ENCODE measurements around the gene CLIC6. TPM values are rescaled to one million over a fixed set of nuclear protein-coding genes. Genes with fewer than 3 reads are reported as not detected.

The CLIC6 gene
- polyA plus RNA-seq, 1 donor (not counting 4 experiments of a cell fraction or from before 2014, with no cell fraction given) = not detected

DNA sequence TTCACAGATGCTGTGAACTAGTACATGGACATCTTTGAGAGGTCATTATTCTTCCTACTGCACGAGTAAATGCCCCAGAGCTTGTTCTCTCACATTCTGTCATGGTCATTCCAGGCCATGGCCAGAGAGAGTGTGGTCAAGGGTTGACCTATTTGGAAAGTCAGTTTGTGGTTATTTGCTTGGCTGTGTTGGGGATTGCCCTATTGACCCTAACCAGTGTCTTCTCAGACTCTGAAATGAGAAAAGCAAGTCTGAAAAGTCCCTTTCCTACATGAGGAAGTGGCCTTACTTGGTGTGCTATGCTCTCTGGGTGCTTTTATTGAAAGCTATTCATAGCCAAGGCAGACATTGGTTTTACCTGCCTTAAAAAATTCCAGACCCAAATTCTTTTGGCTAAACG is 26.6 kb downstream of the CLIC6 start:
- H3K4me2 ChIP-seq (ENCODE audit: control insufficient read depth, extremely low read depth, insufficient read depth, low read depth, low read length) = no peak overlapping the region
- H4K20me1 ChIP-seq (ENCODE audit: control insufficient read depth, extremely low read depth, insufficient read depth, low read length) = no peaks in the 10 kb centered on the region
- no peak for DNase-seq (ENCODE audit: low read depth, low spot score)
- H3K9me1 ChIP-seq (ENCODE audit: control insufficient read depth, extremely low read depth, insufficient read depth, low read length) = no peaks in the 10 kb centered on the region
- no peaks in the 10 kb centered on the region for H3K36me3 ChIP-seq (ENCODE audit: control insufficient read depth in 2 of 2, extremely low read depth in 1 of 2, insufficient read depth in 2 of 2, low read length in 2 of 2)
- dilution Hi-C loops (cut with MboI; ENCODE audit: extremely low pct_ligation_motif_present, low sequenced_read_pairs) = no loop called here
- TF ChIP-seq EZH2 (IDR thresholded peaks at IDR 0.05; ENCODE audit: low read length) = no peak
- TF ChIP-seq, protein P1, sequence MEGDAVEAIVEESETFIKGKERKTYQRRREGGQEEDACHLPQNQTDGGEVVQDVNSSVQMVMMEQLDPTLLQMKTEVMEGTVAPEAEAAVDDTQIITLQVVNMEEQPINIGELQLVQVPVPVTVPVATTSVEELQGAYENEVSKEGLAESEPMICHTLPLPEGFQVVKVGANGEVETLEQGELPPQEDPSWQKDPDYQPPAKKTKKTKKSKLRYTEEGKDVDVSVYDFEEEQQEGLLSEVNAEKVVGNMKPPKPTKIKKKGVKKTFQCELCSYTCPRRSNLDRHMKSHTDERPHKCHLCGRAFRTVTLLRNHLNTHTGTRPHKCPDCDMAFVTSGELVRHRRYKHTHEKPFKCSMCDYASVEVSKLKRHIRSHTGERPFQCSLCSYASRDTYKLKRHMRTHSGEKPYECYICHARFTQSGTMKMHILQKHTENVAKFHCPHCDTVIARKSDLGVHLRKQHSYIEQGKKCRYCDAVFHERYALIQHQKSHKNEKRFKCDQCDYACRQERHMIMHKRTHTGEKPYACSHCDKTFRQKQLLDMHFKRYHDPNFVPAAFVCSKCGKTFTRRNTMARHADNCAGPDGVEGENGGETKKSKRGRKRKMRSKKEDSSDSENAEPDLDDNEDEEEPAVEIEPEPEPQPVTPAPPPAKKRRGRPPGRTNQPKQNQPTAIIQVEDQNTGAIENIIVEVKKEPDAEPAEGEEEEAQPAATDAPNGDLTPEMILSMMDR (optimal IDR thresholded peaks at IDR 0.05 in 1 of 3, IDR thresholded peaks at IDR 0.05 in 1 of 3, conservative IDR thresholded peaks at IDR 0.05 in 1 of 3; ENCODE audit: extremely low read depth in 1 of 3, insufficient read depth in 2 of 3, low read length in 3 of 3) = no peak
- no peaks in the 10 kb centered on the region for H3K79me2 ChIP-seq (ENCODE audit: control insufficient read depth, insufficient read depth, low read length)
- no peaks in the 10 kb centered on the region for H3K4me1 ChIP-seq (ENCODE audit: control insufficient read depth, extremely low read depth, insufficient read depth, low read length)
- no peak for FAIRE-seq
- H3K27me3 ChIP-seq (ENCODE audit: control insufficient read depth, extremely low read depth, insufficient read depth, low read length) = peaks cover 6% of the 10 kb centered on the region
- H2AFZ ChIP-seq (ENCODE audit: control insufficient read depth, low read length) = no peak overlapping the region
- H3K27ac ChIP-seq (ENCODE audit: control insufficient read depth, insufficient read depth, low read length) = no peak overlapping the region
- H3K9ac ChIP-seq (ENCODE audit: control insufficient read depth, extremely low read depth, insufficient read depth, low read length) = no peak overlapping the region
- no peaks in the 10 kb centered on the region for H3K9me3 ChIP-seq (ENCODE audit: control insufficient read depth, low read depth, low read length)
- H3K4me3 ChIP-seq (ENCODE audit: control insufficient read depth in 2 of 3, extremely low read depth in 1 of 3, insufficient read depth in 2 of 3, low read depth in 1 of 3, low read length in 3 of 3) = no peak overlapping the region

DNA sequence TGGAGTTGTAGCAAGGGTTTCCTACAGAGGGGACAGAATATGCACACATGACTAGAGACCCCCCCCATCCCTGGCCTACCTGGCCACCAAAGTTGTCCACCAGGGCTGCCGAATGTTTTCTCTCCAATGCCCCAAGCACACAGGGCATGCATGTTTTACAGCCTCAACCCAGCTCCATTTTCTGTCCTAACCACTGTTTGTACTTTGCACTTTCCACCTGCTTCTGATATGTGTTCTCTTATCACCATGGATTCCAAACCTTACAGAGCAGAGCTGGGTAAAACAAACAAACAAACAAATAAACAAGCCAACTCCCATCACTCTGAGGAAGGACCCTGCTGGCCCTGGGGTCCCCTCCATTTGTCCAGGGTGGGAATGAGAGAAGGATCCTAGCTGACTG is 27.3 kb downstream of the CLIC6 start:
- DNase-seq (ENCODE audit: low read depth, low spot score) (no peak), FAIRE-seq (no peak)
- H3K79me2 ChIP-seq (ENCODE audit: control insufficient read depth, insufficient read depth, low read length) = no peaks in the 10 kb centered on the region
- no peak overlapping the region for H3K27ac ChIP-seq (ENCODE audit: control insufficient read depth, insufficient read depth, low read length)
- H3K4me2 ChIP-seq (ENCODE audit: control insufficient read depth, extremely low read depth, insufficient read depth, low read depth, low read length) = no peak overlapping the region
- TF ChIP-seq EZH2 (IDR thresholded peaks at IDR 0.05; ENCODE audit: low read length) = no peak
- TF ChIP-seq, protein P1 (optimal IDR thresholded peaks at IDR 0.05 in 1 of 3, IDR thresholded peaks at IDR 0.05 in 1 of 3, conservative IDR thresholded peaks at IDR 0.05 in 1 of 3; ENCODE audit: extremely low read depth in 1 of 3, insufficient read depth in 2 of 3, low read length in 3 of 3) = no peak
- H3K9me3 ChIP-seq (ENCODE audit: control insufficient read depth, low read depth, low read length) = no peaks in the 10 kb centered on the region
- no peak overlapping the region for H2AFZ ChIP-seq (ENCODE audit: control insufficient read depth, low read length)
- no peaks in the 10 kb centered on the region for H3K9me1 ChIP-seq (ENCODE audit: control insufficient read depth, extremely low read depth, insufficient read depth, low read length)
- H4K20me1 ChIP-seq (ENCODE audit: control insufficient read depth, extremely low read depth, insufficient read depth, low read length) = no peaks in the 10 kb centered on the region
- H3K36me3 ChIP-seq (ENCODE audit: control insufficient read depth in 2 of 2, extremely low read depth in 1 of 2, insufficient read depth in 2 of 2, low read length in 2 of 2) = no peaks in the 10 kb centered on the region
- H3K27me3 ChIP-seq (ENCODE audit: control insufficient read depth, extremely low read depth, insufficient read depth, low read length) = peaks cover 6% of the 10 kb centered on the region
- no peaks in the 10 kb centered on the region for H3K4me1 ChIP-seq (ENCODE audit: control insufficient read depth, extremely low read depth, insufficient read depth, low read length)
- H3K4me3 ChIP-seq (ENCODE audit: control insufficient read depth in 2 of 3, extremely low read depth in 1 of 3, insufficient read depth in 2 of 3, low read depth in 1 of 3, low read length in 3 of 3) = no peak overlapping the region
- dilution Hi-C loops (cut with MboI; ENCODE audit: extremely low pct_ligation_motif_present, low sequenced_read_pairs) = no loop called here
- no peak overlapping the region for H3K9ac ChIP-seq (ENCODE audit: control insufficient read depth, extremely low read depth, insufficient read depth, low read length)

Measured in keratinocyte (primary cell).